GM21360 (cell line): ENCODE measurements around the gene RAD51B.
"Not testable (repeated sequence)": the region's sequence is repeated elsewhere in the genome, so short reads cannot be mapped to it uniquely, and the experiment has no call there.

Experiments
- ATAC-seq: cut with Tn5 transposase; IDR thresholded peaks from one replicate; pipeline ENCODE4 v1.9.1; 2021; ENCODE audit warnings: mild to moderate bottlenecking, moderate library complexity; ENCODE audit not compliant: unreplicated experiment

The RAD51B gene

DNA sequence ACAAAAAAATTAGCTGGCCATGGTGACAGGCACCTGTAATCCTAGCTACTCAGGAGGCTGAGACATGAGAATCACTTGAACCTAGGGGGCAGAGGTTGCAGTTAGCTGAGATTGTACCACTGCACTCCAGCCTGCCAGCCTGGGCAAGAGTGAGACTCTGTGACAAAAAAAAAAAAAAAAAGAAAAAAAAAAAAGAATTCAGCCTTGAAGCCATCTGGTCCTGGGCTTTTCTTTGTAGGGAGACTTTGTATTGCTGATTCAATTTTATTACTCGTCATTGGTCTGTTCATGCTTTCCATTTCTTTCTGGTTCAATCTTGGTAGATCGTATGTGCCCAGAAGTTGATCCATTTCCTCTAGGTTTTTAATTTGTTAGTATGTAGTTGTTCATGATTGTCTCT is 243.1 kb downstream of the RAD51B start:
- no peak for ATAC-seq

- no peak for ATAC-seq
These were observed 245.7 kb downstream of the RAD51B start for GRCh38 chr14:68065322-68065721.

GRCh38 chr14:68074765-68075381 is 255.3 kb downstream of the RAD51B start:
- no peak for ATAC-seq

DNA sequence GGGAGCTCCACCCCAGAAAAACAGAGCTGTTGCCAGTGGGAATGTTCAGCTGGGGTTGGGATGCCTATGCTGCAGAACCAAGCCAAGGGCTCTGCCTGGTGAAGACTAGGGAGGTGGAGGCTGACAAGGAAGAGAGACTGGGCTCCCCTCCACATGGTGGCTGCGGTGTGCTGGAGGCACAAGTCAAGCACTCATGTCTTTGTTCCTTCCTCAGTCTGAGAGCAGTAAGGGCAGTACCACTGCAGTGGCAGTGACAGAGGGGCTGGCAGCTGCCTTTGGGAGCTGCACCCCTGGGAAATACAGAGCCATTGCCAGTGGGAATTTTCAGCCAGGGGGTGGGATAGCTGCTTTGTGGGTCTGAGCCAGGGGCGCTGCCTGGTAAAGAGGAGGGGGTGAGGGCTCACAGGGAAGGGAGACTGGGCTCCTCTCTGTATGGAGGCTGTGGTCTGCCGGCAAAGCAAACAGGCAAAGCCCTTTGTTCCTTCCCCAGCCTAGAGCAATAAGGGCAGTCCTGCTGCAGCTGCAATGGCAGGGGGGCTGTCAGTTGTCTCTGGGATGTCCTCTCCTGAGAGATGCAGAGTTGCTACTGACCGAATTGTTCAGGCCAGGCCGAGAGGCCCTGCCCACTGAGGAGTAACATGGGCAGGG is 255.9 kb downstream of the RAD51B start:
- no peak for ATAC-seq

GRCh38 chr14:68076451-68076850 is 256.9 kb downstream of the RAD51B start:
- ATAC-seq, result no peak

DNA sequence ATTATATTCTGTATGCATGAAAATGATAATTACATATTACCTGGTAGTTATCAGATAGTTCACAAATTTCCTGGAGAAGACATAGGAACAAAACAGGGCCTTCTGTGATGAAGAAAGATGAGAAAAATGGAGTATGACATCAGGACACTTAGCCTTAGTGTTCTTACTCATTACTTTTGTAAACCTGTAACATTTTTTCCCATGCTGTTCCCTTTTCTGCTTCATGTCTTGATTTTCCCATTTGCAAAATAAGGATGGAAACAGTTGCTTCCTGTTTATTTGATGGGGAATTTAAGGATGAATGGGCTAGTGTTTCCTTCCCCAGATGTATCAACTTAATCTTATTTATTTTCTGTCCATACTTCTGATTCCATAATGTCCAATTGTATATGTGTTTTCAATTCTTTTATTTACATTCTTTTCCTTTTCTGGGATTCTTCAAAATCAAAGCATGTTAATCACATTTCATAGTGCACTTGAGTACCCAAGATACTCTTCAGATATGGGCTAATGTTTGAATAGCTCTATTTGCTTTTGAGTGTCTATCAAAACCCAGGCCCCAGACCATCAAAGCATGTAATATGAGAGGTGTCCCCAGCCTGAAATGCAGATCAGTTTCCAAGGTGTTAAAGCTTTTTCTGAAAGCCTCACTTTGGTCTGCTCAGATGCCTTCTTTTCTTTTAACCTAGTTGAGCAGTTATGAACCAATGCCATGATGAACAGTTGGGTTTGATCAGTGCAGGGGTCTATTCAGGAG is 260.5 kb downstream of the RAD51B start:
- ATAC-seq, result no peak

- ATAC-seq, result no peak
These were observed 261.9 kb downstream of the RAD51B start for GRCh38 chr14:68081489-68081888.

DNA sequence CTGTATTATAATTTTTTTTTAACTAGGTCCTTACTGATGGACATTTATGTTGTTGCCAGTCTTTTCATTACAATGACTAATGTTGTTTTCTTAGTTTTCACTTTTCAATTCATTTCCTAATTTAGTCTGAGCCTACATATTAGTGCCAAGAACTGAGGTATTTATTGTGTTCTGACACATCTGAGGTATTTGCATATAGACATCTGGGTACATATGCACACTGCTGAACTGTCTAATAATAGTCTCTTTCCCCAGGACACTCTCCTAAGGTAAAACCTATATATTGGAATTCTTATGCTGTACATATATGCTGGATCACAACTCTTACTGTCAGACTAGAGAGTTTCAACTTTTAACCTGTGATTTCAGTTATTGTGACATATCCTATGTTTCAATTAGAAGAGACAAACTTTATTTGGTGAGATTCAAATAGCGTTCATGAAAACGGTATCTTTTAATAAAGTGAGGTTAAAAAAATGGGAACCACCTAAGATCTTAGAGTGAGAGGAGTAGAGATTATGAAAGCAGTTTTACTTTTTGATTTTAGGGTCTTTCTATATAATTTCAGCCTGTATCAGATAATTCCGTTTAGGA is 263.2 kb downstream of the RAD51B start:
- ATAC-seq, result no peak

- no peak for ATAC-seq
These were observed 264.7 kb downstream of the RAD51B start for GRCh38 chr14:68084256-68084655.

GRCh38 chr14:68085742-68086141 is 266.2 kb downstream of the RAD51B start:
- ATAC-seq, result no peak

DNA sequence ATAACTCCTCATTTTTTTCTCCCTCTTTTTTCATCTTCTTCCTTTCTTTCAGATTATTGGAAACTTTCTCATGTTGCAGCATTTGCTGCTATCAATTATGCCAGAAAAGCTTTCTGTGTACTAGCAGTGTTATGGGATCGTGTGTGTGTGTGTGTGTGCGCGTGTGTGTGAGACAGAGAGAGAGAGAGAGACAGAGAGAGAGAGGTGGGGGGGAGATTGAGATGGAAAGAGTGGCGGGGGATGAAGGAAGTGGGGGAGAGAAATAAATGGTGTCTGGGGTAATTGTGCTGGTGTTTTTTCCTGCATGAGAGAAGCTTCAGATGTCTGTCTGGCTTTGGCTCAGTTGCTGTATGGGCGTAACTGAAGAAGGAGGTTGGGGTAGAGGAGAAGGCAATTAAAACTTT is 268.9 kb downstream of the RAD51B start:
- ATAC-seq, result no peak

DNA sequence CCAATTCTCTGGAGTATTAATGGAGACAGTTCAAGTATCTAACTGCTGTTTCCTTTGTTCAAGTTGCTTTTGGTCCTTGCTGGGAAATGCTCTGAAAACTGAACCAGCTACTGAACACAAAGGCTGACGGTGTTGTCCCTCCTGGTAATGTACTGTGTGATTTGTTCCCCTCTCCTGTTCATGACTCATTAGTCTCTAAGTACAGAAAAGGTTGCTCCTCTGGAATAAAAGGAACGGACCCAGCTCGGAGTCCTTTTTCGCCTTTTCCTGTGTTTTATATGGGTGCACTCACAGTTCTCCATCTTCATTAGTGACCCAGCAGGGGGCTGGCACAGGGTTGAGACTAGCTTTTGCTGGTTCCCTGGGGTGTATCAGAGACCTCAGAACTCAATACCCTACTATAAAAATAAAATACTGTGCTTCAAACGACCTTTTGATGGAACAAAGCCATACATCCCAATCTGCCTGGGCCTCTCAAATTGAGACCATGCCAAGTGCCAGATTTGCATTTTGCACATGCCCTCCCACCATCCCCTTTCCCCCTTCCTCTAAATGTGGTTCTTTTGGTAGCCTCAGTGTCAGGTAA is 269.7 kb downstream of the RAD51B start:
- no peak for ATAC-seq

GRCh38 chr14:68094158-68094557 is 274.6 kb downstream of the RAD51B start:
- ATAC-seq, result no peak

DNA sequence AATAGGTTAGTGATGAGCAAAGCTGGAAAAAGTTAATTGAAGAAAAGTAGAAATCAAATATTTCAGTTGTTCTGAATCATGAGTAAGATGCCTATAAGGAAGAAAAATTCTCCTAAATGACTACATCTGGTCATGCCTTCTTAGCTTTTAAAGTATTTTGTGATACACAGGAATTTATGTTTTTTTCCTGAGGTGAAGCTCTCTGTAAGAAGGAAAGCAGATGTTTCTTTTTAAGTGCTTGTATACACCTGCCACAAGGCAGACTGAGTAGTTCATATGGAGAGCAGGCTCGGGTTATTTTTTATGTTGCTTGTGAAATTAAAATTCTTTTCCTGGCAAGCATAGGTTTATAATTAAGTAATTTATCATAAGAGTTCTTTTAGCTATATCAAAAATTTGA is 275.2 kb downstream of the RAD51B start:
- no peak for ATAC-seq

DNA sequence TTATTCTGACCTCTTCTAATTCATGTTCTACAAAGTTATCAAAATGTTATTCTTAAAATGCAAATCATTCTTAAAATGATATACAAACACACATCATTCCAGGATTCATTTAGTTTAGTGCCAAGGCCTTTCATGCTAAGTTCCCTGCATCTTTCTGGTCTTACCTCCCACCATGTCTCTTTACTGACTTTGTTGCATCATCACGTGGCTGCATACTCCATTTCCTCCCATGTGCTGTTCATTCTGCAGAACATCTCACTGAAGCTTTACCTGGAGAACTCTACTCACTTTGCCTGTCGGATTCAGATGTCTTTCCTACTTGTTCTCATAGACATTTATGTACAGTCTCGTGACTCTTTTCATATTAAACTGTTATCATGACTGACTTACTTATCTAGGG is 278.1 kb downstream of the RAD51B start:
- no peak for ATAC-seq

- ATAC-seq, result no peak
These were observed 279.3 kb downstream of the RAD51B start for GRCh38 chr14:68098834-68099233.

- no peak for ATAC-seq
These were observed 280.0 kb downstream of the RAD51B start for GRCh38 chr14:68099495-68100045.

DNA sequence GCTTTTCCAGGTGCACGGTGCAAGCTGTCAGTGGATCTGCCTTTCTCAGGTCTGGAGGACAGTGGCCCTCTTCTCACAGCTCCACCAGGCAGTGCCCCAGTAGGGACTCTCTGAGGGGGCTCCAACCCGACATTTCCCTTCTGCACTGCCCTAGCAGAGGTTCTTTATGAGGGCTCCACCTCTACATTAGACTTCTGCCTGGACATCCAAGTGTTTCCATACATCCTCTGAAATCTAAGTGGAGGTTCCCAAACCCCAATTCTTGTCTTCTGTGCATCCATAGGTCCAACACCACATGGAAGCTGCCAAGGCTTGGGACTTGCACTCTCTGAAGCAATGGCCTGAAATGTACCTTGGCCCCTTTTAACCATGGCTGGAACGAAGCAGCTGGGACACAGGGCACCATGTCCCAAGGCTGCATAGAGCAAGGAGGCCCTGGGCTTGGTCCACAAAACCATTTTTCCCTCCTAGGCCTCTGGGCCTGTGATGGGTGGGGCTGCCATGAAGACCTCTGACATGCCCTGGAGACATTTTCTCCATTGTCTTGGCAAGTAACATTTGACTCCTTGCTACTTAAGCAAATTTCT is 282.2 kb downstream of the RAD51B start:
- ATAC-seq, result not testable (repeated sequence)

DNA sequence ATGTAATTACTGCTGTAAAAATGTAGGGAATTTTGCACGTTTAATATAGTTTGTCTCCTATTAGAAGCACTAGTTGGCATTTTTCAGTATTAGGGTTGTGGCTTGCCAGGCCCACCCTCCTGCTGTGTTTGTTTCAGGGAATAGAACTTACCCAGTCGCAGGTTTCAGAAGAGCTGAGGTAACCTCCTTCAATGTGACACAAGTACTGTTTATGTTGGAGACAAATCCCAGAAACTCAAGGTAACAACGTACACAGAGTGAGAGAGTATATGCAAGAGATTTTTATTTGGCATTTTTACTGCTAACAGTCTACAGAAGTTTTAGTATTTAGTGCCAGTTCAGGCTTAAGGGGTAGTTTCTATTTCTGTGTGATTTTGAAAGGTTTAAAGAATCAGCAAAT is 284.3 kb downstream of the RAD51B start:
- no peak for ATAC-seq

DNA sequence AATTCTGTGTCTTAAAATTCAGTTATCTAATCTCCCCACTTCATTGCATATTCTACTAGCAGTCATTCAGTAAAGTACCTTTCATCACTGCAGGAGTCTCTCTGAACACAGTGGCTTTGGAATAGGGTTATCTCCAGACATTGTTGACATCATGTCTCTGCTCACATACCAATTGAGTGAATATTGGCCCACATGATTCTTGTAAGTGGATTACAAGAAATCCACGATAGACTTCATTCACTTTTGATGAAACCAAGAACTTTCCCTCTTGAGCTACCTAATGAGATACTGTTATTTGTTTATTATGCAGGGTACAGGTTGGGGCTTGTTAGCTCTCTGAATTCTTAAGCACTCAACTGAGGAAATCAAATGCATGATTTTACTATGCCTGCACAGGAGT is 284.9 kb downstream of the RAD51B start:
- no peak for ATAC-seq

DNA sequence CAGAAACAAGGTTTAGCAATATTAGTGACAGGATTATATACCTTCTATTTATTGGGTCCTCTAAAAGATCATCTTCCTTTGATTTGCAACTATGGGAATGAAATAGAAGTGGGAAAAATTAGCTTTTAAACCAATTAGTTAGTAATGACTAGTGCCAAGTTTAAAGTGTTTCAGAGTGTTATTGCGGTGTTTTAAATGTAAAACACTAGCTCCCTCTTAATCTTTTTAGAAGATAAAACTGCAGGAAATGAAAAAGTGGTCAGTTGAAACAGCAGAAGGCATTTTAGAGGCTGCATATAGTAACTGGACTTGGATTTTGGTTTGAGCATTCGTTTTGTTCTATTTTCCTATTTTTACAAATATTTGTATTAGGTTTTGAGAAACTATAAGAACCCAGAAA is 286.2 kb downstream of the RAD51B start:
- ATAC-seq, result no peak
